GM19193 (cell line): Measurements from ENCODE around the gene DLG2.

Experiments used
- POLR2A ChIP-seq: IDR thresholded peaks from 4 replicates; pipeline ENCODE4 v1.6.1; 2011; ENCODE audit not compliant: insufficient read depth, insufficient read length; ENCODE audit errors: extremely low read depth

The DLG2 gene

DNA sequence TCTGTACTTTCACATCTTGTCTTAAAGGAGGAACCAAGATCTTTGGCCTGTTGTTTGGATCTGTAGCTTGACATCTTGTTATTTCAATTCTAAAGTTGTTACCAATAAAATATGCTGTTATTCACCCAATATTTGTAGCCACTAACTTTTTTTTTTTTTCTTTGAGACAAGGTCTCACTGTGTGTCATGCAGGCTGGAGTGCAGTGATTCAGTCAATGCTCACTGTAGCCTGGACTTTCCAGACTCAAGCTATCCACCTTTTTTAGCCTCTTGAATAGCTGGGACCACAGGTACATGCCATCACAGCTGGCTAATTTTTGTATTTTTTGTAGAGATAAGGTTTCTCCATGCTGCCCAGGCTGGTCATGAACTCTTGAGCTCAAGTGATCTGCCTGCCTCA is 769.4 kb downstream of the DLG2 start:
- TF ChIP-seq POLR2A: no peak

DNA sequence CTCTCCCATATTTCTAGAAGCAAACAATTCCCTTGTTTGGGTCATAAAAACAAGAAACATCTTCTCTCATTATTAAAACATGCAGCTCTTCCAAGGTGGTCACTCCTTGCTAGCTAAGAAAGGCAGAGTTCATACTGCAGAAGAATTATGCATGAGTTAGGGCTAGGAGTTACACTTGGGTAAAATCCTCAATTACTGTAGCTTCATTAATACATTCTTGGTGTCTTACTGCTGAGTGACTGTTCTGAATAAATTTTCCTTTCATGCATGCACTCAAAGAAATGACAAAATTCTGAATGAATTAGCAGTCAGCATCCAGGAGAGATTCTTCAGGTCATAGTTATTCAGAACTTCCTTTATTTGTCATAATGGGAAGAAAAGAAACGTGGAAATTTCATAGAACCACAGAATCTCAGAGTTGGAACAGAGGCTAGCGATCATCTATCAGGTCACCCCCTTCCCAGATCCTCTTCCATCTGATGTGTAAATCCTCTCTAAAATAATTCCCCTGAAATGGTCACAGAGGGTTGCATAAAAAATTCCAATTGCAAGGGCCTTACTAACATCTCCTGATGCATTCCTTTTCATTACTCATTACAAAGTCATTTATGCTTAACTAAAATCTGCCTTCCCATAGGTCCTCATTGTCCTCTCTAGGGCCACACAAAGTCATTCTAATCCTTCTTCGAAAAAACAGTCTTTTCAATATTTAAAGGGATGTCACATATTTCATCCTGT is 771.5 kb downstream of the DLG2 start:
- TF ChIP-seq POLR2A: no peak

DNA sequence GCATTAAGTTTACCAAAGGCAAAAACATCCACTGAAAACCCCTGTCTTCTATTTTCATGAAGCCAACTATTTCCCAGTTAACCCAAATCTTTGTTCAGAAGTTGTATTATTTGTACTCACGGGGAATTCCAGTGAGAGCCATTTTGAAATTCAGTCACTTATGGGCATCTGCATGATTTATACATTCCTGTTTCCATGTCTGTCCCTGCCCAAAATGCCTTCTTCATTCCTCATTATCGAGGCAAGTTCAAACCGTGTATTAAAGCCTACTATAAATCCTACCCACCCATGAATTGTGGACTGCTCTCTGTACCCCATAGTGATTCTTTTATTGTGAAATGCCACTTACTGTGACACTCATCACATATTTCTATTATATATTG is 772.7 kb downstream of the DLG2 start:
- TF ChIP-seq POLR2A: no peak

DNA sequence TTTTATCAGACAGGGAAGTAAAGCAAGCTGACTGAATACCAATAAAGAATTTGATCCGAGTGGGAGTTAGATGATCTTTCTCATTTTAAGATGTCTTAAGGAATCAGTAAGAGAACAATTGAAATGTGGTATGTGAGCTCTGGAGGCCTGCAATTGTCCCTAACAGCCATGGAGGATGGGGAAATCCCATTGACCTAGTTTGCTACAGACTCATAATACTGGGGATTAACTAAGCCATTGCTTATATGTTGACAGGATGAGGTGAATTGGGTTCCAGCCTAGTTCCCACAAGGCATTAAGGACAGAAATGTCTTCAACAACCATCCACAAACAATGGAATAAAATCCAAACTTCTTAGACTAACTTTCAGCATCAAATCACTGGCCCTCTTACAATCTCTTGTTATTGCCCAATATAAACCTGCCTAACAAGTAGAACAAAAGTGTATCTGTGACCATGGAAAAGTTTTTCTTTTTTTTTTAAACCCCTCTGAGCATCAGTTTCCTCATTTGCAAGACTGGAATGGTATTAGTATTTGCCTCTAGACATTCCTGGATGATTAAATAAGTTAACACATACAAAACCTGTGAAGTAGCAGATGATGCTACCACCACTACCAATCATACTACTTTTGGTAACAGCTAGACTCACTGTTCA is 773.2 kb downstream of the DLG2 start:
- TF ChIP-seq POLR2A: no peak

DNA sequence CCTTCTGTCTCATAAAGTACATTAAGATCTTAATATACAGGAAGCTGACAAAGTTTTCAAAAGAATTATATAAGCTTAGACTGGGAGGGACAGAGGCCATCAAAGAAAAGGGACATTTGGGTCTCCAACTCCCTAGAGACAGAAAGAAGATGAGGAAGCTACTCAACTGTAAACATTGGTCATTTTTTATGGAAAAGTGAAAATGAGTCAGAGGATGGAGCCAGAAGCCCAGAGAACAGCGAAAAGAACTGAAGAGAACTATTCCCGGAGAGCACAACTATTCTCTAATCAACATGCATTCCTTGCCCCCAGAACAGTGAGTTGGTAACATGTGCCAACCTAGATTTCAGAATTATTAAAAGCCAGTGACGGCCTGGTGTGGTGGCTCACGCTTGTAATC is 779.3 kb downstream of the DLG2 start:
- TF ChIP-seq POLR2A: no peak

DNA sequence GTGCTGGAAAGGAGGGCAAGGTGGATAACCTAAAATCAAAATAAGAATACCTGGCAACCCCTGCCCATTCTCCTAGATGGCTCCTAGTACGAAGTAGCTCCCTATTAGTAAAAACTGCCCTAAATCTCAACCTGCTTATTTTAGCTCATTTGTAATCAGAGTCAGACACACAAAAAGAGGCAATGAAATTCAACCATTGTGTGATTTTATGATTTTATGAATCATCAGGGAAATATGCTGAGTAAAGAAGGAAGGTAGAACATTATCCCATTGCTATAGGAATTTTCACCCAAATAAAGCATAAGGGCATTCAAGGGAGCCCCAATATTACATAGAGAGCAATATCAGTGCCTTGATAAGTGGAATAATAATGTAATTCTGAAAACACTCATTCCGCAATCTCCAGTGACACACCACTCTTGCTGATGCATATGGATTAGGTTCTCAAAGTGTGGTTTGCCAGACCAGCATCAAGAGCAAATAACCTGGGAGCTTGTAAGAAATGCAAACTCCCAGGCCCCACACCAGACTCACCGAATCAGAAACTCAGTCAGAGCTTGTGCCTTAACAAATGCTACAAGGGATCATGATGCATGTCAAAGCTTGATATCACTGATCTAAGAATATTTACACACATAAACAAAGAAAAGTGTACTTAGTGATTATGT is 789.6 kb downstream of the DLG2 start:
- TF ChIP-seq POLR2A: no peak

DNA sequence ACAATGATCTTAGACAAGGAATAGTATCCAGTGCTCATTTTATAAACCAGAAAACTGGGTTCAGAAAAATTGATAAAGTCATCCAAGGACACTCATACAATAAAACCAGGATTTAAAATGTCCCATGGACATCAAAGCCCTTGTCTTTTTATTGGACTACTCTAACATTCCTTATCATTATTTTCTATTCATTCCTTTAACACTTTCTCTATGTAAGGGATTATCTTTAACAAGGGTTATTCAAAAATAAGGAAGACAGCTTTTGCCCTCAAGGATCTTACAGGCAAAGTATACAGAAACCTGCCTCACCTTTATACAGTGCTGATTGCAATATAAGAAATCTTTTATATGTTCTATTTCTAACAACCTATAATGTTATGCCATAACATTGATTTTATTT is 790.8 kb downstream of the DLG2 start:
- no peak for TF ChIP-seq POLR2A

DNA sequence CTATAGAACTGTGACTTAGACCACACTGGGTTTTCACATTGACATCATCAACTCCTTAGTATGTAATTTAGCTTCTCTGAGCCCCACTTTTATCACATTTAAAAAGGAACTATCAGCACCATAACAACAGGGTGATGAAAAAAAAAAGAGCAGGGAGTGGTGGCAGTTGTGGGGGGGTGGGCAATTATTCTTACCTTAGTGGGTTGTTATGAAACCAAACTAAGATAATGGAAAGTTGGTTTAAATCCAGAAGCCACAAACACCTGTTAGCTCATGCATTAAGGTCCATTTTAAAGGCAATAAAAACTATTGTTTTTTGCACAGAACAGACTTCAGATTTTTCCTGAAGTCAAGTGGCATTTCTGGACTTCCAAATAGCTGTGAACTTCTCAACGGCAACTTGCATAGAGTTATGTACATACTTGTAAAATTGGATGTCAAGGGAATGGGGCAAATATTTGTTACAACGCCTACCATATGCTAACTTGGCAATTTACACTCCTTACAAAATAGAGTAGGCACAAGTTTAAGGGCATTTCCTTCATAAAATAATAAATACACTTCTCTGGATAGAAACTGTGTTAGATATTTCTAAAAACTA is 793.6 kb downstream of the DLG2 start:
- no peak for TF ChIP-seq POLR2A

DNA sequence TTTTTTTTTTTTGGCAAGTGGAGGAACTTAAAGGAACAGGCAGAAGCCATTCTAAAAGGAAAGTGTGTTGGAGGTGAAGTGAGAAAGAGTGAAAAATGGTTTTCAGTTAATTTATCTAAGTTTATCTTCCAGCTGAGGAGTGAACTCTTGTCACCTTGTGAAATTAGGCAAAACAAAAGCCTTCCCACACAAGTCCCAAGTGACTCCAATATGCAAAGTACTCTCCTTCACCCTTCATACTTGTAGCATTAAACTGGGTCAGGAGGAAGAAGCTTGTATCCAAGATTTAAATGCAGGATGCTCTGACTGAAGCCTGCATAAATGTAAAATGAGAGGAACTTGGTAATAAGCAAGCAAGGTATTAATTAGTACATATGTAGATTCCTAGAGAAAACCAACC is 796.8 kb downstream of the DLG2 start:
- no peak for TF ChIP-seq POLR2A

DNA sequence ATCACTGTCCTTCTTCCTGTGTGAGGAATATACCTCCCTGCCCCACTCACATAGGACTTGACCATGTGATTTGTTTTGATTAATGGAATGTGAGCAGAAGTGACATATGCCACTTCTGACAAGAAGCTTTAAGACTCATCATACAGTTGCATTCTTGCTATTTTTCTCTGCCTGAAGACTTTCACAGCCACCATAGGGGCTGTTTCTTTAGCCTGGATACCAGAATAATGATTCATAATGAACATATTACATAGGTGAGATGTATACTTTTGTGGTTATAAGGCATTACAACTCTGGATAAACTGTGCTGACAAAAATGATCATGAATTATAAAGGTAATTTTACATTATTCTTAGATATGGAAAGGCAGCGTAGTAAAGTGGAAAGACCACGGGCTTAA is 798.0 kb downstream of the DLG2 start:
- no peak for TF ChIP-seq POLR2A

DNA sequence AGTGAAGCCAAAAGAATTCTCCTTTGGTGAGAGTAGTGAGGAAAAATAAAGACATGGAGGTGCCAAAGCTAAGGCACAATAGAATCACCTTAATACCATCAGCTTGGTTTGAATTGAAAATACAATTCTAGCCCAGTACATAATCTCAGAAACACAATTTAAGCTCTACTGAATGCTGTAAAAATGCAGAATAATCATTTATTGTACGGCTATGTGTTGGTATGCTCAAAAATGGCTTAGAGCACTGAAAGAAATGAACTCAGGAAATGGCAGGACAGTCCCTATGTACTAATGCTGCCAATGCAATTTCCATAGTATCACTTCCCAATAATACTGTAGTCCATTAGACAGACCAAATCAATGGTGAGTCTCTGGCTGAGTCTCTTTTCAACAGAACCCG is 798.5 kb downstream of the DLG2 start:
- TF ChIP-seq POLR2A: no peak

DNA sequence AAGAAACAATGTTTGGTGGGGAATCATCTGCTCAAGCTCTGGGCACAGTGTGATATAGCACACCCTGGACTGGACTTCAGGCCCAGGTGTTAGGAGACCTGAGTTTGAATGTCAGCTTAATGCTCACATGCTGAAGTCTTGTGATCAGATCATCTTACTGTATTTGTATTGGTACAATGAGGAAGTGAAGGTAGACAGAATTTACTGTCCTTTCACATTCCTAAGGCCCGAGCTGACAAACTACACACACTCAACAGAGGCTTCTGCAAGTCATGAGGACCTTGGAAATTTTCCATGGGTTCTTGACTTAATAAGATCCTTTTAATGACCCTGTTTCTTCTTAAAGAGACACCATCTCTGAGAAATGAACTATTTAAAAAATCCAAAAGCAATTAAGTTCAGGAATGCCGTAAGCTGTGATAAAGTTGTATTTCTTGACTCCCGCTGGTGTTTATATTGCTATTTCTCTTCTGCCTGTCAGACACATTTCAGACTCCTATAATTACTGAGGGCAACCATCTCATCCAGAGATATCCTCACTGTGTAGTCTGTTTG is 802.0 kb downstream of the DLG2 start:
- TF ChIP-seq POLR2A: no peak

DNA sequence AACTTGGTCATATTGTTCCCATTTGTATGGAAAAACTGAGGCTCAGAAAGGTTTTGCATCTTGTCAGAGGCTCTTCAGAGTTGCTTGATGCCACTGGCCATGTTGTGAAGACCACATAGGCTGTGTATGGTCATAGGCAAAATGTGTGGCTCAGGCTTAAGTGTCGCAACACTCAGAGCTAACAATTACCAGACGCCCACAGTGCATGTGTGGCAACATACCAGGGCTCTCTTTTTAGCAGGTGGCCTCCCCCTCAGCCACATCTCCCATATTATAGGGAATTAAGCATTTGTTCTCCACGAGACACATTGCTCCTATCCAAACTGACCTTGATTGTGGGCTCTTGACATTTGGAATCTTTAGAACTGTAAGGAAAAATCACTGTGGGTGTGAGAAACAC is 802.5 kb downstream of the DLG2 start:
- no peak for TF ChIP-seq POLR2A

DNA sequence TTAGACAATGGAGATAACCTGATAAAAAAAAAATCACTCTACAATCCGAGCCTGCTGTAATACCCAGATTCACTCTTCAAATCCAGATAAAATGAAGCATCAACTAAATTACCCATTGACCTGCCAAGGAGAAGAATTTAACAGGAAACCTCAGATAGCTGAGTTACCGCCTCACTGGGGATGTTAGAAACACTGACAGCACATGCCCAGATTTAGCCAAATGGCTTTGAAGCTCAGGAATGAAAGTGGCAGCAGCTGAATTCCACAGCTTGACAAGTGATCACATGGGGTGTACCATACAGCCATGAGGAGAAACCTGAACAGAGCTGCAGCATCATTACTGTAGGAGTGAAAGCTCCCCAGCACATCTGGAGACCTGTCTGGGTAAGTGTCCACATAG is 807.6 kb downstream of the DLG2 start:
- no peak for TF ChIP-seq POLR2A

DNA sequence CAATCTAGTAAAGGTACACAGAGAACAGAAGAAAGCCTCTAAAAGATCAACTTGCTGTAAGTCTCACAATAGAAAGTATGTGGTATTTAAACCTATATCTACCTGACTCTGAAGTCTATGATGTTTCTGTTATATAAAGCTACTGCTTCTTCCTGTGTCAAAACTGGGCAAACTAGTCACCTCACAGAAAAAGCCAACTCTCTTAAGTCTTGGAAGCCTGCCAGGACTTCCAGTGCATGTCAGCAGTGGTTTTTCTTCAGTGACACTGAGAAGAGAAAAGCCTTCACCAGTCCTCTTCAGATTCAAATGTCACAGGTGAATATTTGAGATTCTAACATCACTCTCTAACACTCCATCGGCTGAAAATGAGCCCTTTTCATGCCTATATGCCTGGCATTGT is 808.0 kb downstream of the DLG2 start:
- no peak for TF ChIP-seq POLR2A
